Activated CD4-positive, alpha-beta T cell treated with anti-CD3 and anti-CD28 coated beads, Interleukin-2, amount 50 U/mL, for 4 hours (primary cell): ENCODE measurements around the gene LRRC37B.
"Not testable (repeated sequence)": the region's sequence is repeated elsewhere in the genome, so short reads cannot be mapped to it uniquely, and the experiment has no call there.

Source experiments
- DNase-seq, 2 experiments: peaks; one replicate each; pipeline ENCODE4 v3.0.0-alpha.2; 2020

LRRC37B gene

GRCh38 chr17:32099686-32100085 lies 92.5 kb downstream of the LRRC37B start:
- no peak for DNase-seq

GRCh38 chr17:32100323-32100722 lies 93.1 kb downstream of the LRRC37B start:
- not testable (repeated sequence) for DNase-seq

GRCh38 chr17:32100971-32101631 lies 93.9 kb downstream of the LRRC37B start:
- no peak for DNase-seq

- DNase-seq = no peak
Measured at GRCh38 chr17:32102172-32102571, 95.0 kb downstream of the LRRC37B start.

- DNase-seq = no peak
Measured at GRCh38 chr17:32102646-32103186, 95.5 kb downstream of the LRRC37B start.
